Measurements from ENCODE around the gene HSD3B1.
"Not testable (repeated sequence)": the region's sequence is repeated elsewhere in the genome, so short reads cannot be mapped to it uniquely, and the experiment has no call there.

HSD3B1 gene

GRCh38 chr1:119554183-119554582 is 47.2 kb downstream of the HSD3B1 start:
- no peak overlapping the region for H3K27ac ChIP-seq
- no peak for TF ChIP-seq ZFX (IDR thresholded peaks at IDR 0.05; ENCODE audit: borderline replicate concordance)
- TF ChIP-seq CTCF (IDR thresholded peaks at IDR 0.05): no peak

- no peak overlapping the region for H3K27ac ChIP-seq
- no peak for TF ChIP-seq CTCF (IDR thresholded peaks at IDR 0.05)
- no peak for TF ChIP-seq ZFX (IDR thresholded peaks at IDR 0.05; ENCODE audit: borderline replicate concordance)
Measured at GRCh38 chr1:119556423-119556822, 49.4 kb downstream of the HSD3B1 start.

- H3K27ac ChIP-seq: not testable (repeated sequence)
Measured at GRCh38 chr1:119560402-119560801, 53.4 kb downstream of the HSD3B1 start.

GRCh38 chr1:119564548-119564947 is 57.5 kb downstream of the HSD3B1 start:
- H3K27ac ChIP-seq: no peak overlapping the region
- TF ChIP-seq CTCF (IDR thresholded peaks at IDR 0.05): no peak
- no peak for TF ChIP-seq ZFX (IDR thresholded peaks at IDR 0.05; ENCODE audit: borderline replicate concordance)
